ENCODE results near the gene TNFAIP8. TPM values are rescaled to one million over a fixed set of nuclear protein-coding genes. Genes with fewer than 3 reads are reported as not detected.
A peak's percentile ranks its signal among the peaks of the same experiment; 100 is the strongest.

TNFAIP8 gene
- total RNA-seq, 2 experiments from 2014 or later = 106 to 114 TPM

- peak overlapping the region; percentile 40 for H3K4me3 Mint-ChIP-seq
These were observed 12.1 kb upstream of the TNFAIP8 start for GRCh38 chr5:119343766-119344165.

GRCh38 chr5:119344231-119344630, 11.6 kb upstream of the TNFAIP8 start:
- peaks cover 51% of the 10 kb centered on the region for H3K36me3 Mint-ChIP-seq (ENCODE audit: low read depth)
- ChIA-PET POLR2A (interaction anchor here (0.7 to 17.9 kb wide), 6 partner anchors 11 to 73 kb away, joined by 3 to 301 read pairs (median 4); partner anchors contain the start of gene TNFAIP8), CTCF (interaction anchor here (1.1 to 4.8 kb wide), 3 partner anchors 11 to 68 kb away, joined by 4 to 36 read pairs (median 8); partner anchors contain the start of gene TNFAIP8)
- no peaks in the 10 kb centered on the region for H3K9me3 Mint-ChIP-seq
- peak overlapping the region; percentile 97 for H3K27ac Mint-ChIP-seq
- peaks cover 97% of the 10 kb centered on the region for H3K4me1 Mint-ChIP-seq (ENCODE audit: low read depth)
- DNase-seq (no peak), ATAC-seq (ENCODE audit: poor library complexity) (no peak)
- no peaks in the 10 kb centered on the region for H3K9me3 ChIP-seq (ENCODE audit: control insufficient read depth in 1 of 2, insufficient read depth in 1 of 2, low read length in 2 of 2)
- H3K4me3 Mint-ChIP-seq = peak overlapping the region; percentile 40
- H3K27ac ChIP-seq (ENCODE audit: low read depth in 1 of 2, low read length in 2 of 2) = peak overlapping the region in 1 of 2 donors; percentile 61
- no peak for TF ChIP-seq CTCF (IDR thresholded peaks at IDR 0.05)
- H3K4me3 ChIP-seq (ENCODE audit: low read length) = no peak overlapping the region
- no peaks in the 10 kb centered on the region for H3K27me3 Mint-ChIP-seq
- H3K4me1 ChIP-seq (ENCODE audit: insufficient read depth, low read length) = peaks cover 86% of the 10 kb centered on the region
- no peaks in the 10 kb centered on the region for H3K27me3 ChIP-seq (ENCODE audit: control insufficient read depth in 1 of 2, insufficient read depth in 2 of 2, low read length in 2 of 2)
- intact Hi-C loops (cut with DNase I, micrococcal nuclease) = loop anchor here in 1 of 2 experiments (5.0 kb wide), 3 partner anchors 37 to 72 kb away; no protein-coding TSS in a partner anchor
- H3K36me3 ChIP-seq (ENCODE audit: insufficient read depth, low read length) = peaks cover 30% of the 10 kb centered on the region

More at GRCh38 chr5:119343766-119344165, 12.1 kb upstream of the TNFAIP8 start:
- DNase-seq (peak in 5 of 14 experiments; percentile 41 to 64 (median 55)), ATAC-seq (ENCODE audit: poor library complexity) (no peak)
- H3K36me3 Mint-ChIP-seq (ENCODE audit: low read depth) = peaks cover 48% of the 10 kb centered on the region
- H3K4me1 ChIP-seq (ENCODE audit: insufficient read depth, low read length) = peaks cover 87% of the 10 kb centered on the region
- no peaks in the 10 kb centered on the region for H3K27me3 ChIP-seq (ENCODE audit: control insufficient read depth in 1 of 2, insufficient read depth in 2 of 2, low read length in 2 of 2)
- H3K27ac ChIP-seq (ENCODE audit: low read depth in 1 of 2, low read length in 2 of 2) = peak overlapping the region in 1 of 2 donors; percentile 61
- H3K9me3 ChIP-seq (ENCODE audit: control insufficient read depth in 1 of 2, insufficient read depth in 1 of 2, low read length in 2 of 2) = no peaks in the 10 kb centered on the region
- intact Hi-C loops (cut with DNase I, micrococcal nuclease) = loop anchor here in 1 of 2 experiments (5.0 kb wide), 3 partner anchors 36 to 71 kb away; no protein-coding TSS in a partner anchor
- no peaks in the 10 kb centered on the region for H3K9me3 Mint-ChIP-seq
- H3K4me3 ChIP-seq (ENCODE audit: low read length) = no peak overlapping the region
- ChIA-PET POLR2A (interaction anchor here (0.7 to 17.9 kb wide), 6 partner anchors 10 to 66 kb away, joined by 3 to 301 read pairs (median 4); partner anchors contain the start of gene TNFAIP8), CTCF (interaction anchor here (1.1 to 4.8 kb wide), 4 partner anchors 11 to 68 kb away, joined by 4 to 36 read pairs (median 6); partner anchors contain the start of gene TNFAIP8)
- H3K27me3 Mint-ChIP-seq = no peaks in the 10 kb centered on the region
- H3K27ac Mint-ChIP-seq = peak overlapping the region; percentile 97
- peaks cover 30% of the 10 kb centered on the region for H3K36me3 ChIP-seq (ENCODE audit: insufficient read depth, low read length)
- peaks cover 97% of the 10 kb centered on the region for H3K4me1 Mint-ChIP-seq (ENCODE audit: low read depth)
- TF ChIP-seq CTCF (IDR thresholded peaks at IDR 0.05) = no peak

DNA sequence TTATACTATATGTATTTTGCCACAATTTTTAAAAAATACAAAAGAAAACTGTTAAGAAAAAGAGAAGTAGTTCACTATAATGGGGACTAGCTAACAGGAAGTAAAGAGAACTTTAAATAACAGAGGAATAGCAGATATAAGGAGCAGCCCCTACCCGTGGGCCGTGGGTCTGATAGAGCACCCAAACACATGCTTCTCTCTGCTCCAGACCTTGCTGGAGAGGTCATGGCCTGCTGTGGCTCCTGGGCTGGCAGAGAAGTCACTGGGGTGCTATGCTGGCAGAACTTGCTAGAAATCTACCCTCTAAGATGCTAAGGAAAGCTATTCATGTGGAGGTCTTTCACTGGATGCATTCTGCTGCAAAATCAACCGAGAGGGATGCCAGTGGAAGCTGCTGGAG, 10.0 kb upstream of the TNFAIP8 start:
- peaks cover 76% of the 10 kb centered on the region for H3K4me1 ChIP-seq (ENCODE audit: insufficient read depth, low read length)
- Mint-ChIP-seq H3K4me3 (peak overlapping the region; percentile 59), H3K27ac (peak overlapping the region; percentile 86), H3K36me3 (ENCODE audit: low read depth) (peaks cover 54% of the 10 kb centered on the region), H3K27me3 (no peaks in the 10 kb centered on the region), H3K4me1 (ENCODE audit: low read depth) (peaks cover 97% of the 10 kb centered on the region), H3K9me3 (no peaks in the 10 kb centered on the region)
- no peak overlapping the region for H3K4me3 ChIP-seq (ENCODE audit: low read length)
- CTCF ChIA-PET = interaction anchor here (0.7 to 2.9 kb wide), 8 partner anchors 11 to 358 kb away, joined by 3 to 10 read pairs (median 4); no protein-coding TSS in a partner anchor
- DNase-seq (no peak), ATAC-seq (ENCODE audit: poor library complexity) (no peak)
- POLR2A ChIA-PET = interaction anchor here (0.7 to 17.9 kb wide), 6 partner anchors 9 to 30 kb away, joined by 3 to 301 read pairs (median 4); partner anchors contain the start of gene TNFAIP8
- peak overlapping the region in 1 of 2 donors; percentile 37 for H3K27ac ChIP-seq (ENCODE audit: low read depth in 1 of 2, low read length in 2 of 2)
- H3K9me3 ChIP-seq (ENCODE audit: control insufficient read depth in 1 of 2, insufficient read depth in 1 of 2, low read length in 2 of 2) = no peaks in the 10 kb centered on the region
- H3K36me3 ChIP-seq (ENCODE audit: insufficient read depth, low read length) = peaks cover 35% of the 10 kb centered on the region
- TF ChIP-seq CTCF (IDR thresholded peaks at IDR 0.05) = no peak
- H3K27me3 ChIP-seq (ENCODE audit: control insufficient read depth in 1 of 2, insufficient read depth in 2 of 2, low read length in 2 of 2) = no peaks in the 10 kb centered on the region
- intact Hi-C loops (cut with DNase I, micrococcal nuclease) = loop anchor here (1.0 to 5.0 kb wide), 2 partner anchors 25 to 41 kb away; no protein-coding TSS in a partner anchor

Data from CD4-positive, alpha-beta T cell (primary cell).